ENCODE measurements around the gene NOC3L.

GRCh38 chr10:94327649-94328048, 35.1 kb downstream of the NOC3L start:
- TF ChIP-seq CTCF (conservative IDR thresholded peaks at IDR 0.05; ENCODE audit: low read depth, low read length), result no peak
- TF ChIP-seq RCOR1 (IDR thresholded peaks at IDR 0.05; ENCODE audit: insufficient replicate concordance, low read length), result no peak
- TF ChIP-seq RFX5 (IDR thresholded peaks at IDR 0.05; ENCODE audit: low read depth, low read length), result no peak
